Measurements from ENCODE around the gene BCO1. TPM values are rescaled to one million over a fixed set of nuclear protein-coding genes. Genes with fewer than 3 reads are reported as not detected.

The BCO1 gene
- total and polyA plus RNA-seq, 11 donors: 0.70 to 0.75 TPM; not detected in 9

- TF ChIP-seq, protein P1, sequence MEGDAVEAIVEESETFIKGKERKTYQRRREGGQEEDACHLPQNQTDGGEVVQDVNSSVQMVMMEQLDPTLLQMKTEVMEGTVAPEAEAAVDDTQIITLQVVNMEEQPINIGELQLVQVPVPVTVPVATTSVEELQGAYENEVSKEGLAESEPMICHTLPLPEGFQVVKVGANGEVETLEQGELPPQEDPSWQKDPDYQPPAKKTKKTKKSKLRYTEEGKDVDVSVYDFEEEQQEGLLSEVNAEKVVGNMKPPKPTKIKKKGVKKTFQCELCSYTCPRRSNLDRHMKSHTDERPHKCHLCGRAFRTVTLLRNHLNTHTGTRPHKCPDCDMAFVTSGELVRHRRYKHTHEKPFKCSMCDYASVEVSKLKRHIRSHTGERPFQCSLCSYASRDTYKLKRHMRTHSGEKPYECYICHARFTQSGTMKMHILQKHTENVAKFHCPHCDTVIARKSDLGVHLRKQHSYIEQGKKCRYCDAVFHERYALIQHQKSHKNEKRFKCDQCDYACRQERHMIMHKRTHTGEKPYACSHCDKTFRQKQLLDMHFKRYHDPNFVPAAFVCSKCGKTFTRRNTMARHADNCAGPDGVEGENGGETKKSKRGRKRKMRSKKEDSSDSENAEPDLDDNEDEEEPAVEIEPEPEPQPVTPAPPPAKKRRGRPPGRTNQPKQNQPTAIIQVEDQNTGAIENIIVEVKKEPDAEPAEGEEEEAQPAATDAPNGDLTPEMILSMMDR (IDR thresholded peaks at IDR 0.05): no peak
- TF ChIP-seq POLR2A (IDR thresholded peaks at IDR 0.05): peak; percentile 67 to 90
- H3K4me3 ChIP-seq: peak within 1 kb of the TSS; percentile 56 to 94 (median 89)
- DNase-seq (peak; percentile 95 to 97 (median 96)), ATAC-seq (peak; percentile 98 to 100 (median 99))
- no peaks in the 10 kb centered on the region for H3K9me3 ChIP-seq
- 0 to 1% (median 0%) methylated on average over 8 to 75 of the region's 75 CpGs for WGBS, 4 donors
- H3K36me3 ChIP-seq: no peaks in the 10 kb centered on the region
- intact Hi-C loops (cut with DNase I): loop anchor here in 7 of 10 donors (2.0 to 10.0 kb wide), 7 partner anchors 47 to 280 kb away; partner anchors contain the start of genes ATMIN (in 1 of the 7) and GCSH (in 1 of the 7)
- no peaks in the 10 kb centered on the region for H3K27me3 ChIP-seq
- peak within 1 kb of the TSS; percentile 64 to 96 (median 88) for H3K27ac ChIP-seq
- H3K4me1 ChIP-seq: peaks cover 0 to 38% (median 22%) of the 10 kb centered on the region in 12 donors
Measured at GRCh38 chr16:81314603-81315270, 76.2 kb downstream of the BCO1 start, which contains the start of gene GAN. TSS of gene GAN (plus strand) at chr16:81314962. CDS start at chr16:81315114, 152 bp downstream.

GRCh38 chr16:81315271-81316175 lies 77.0 kb downstream of the BCO1 start:
- no peaks in the 10 kb centered on the region for H3K9me3 ChIP-seq
- no peaks in the 10 kb centered on the region for H3K36me3 ChIP-seq
- H3K27me3 ChIP-seq: no peaks in the 10 kb centered on the region
- H3K4me3 ChIP-seq: peak overlapping the region; percentile 56 to 94 (median 89)
- WGBS, 4 donors: 1 to 2% (median 1%) methylated on average over 18 to 88 of the region's 88 CpGs
- ATAC-seq (peak in 3 of 4 donors; percentile 54 to 70 (median 59)), DNase-seq (peak; percentile 51 to 77 (median 65))
- peaks cover 0 to 45% (median 22%) of the 10 kb centered on the region in 12 donors for H3K4me1 ChIP-seq
- no peak for TF ChIP-seq POLR2A (IDR thresholded peaks at IDR 0.05)
- TF ChIP-seq, protein P1 (IDR thresholded peaks at IDR 0.05): peak in 4 of 12 donors; percentile 6 to 15 (median 10)
- intact Hi-C loops (cut with DNase I): loop anchor here in 6 of 10 donors (2.0 to 10.0 kb wide), 5 partner anchors 49 to 281 kb away; partner anchors contain the start of genes ATMIN (in 1 of the 6) and GCSH (in 1 of the 6)
- peak overlapping the region; percentile 64 to 96 (median 88) for H3K27ac ChIP-seq

DNA sequence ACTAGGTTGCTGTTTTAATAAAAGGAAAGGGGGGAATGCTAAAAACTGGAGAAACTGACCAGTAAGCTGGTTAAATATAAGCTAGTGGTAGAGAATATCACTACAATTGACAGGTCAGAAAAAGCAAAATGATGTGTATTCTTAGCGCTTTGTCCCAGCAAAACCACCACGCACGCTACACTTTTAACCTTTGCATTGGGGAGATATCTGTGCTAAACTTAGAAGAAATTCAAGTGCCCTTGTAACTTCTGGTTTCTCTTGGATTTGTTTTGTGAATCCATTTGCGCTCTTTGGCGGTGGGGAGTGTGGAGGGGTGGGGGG lies 77.6 kb downstream of the BCO1 start:
- no peaks in the 10 kb centered on the region for H3K27me3 ChIP-seq
- peak overlapping the region; percentile 64 to 96 (median 88) for H3K27ac ChIP-seq
- no peaks in the 10 kb centered on the region for H3K36me3 ChIP-seq
- H3K9me3 ChIP-seq: no peaks in the 10 kb centered on the region
- H3K4me3 ChIP-seq: peak overlapping the region; percentile 56 to 94 (median 89)
- no peak for TF ChIP-seq POLR2A (IDR thresholded peaks at IDR 0.05)
- TF ChIP-seq, protein P1 (IDR thresholded peaks at IDR 0.05): no peak
- DNase-seq (no peak), ATAC-seq (no peak)
- intact Hi-C loops (cut with DNase I): loop anchor here in 6 of 10 donors (10.0 kb wide), 4 partner anchors 51 to 281 kb away; partner anchors contain the start of genes ATMIN (in 1 of the 6) and GCSH (in 1 of the 6)
- peaks cover 0 to 50% (median 26%) of the 10 kb centered on the region in 12 donors for H3K4me1 ChIP-seq
- 48 to 68% (median 58%) methylated on average over 5 of the region's 5 CpGs for WGBS, 4 donors

Data from heart left ventricle (tissue), 16 donors.